HepG2 (cell line): ENCODE measurements around the gene PET100. TPM values are rescaled to one million over a fixed set of nuclear protein-coding genes. Genes with fewer than 3 reads are reported as not detected.

Experiments
- ARID2 ChIP-seq: sonication (generic); formaldehyde crosslinking; IDR thresholded peaks from 2 replicates; pipeline ENCODE4 v1.8.1; 2022; ENCODE audit warnings: mild to moderate bottlenecking, missing genetic modification reagents, borderline replicate concordance
- CBX5 ChIP-seq: sonication (generic); formaldehyde crosslinking; IDR thresholded peaks from 2 replicates; pipeline ENCODE4 v1.4.0; 2020; ENCODE audit warnings: missing genetic modification reagents, borderline replicate concordance
- ELF1 ChIP-seq: sonication (generic); formaldehyde crosslinking; IDR thresholded peaks from 2 replicates; pipeline ENCODE4 v1.4.0; 2020; ENCODE audit warnings: missing genetic modification reagents
- GABPB1 ChIP-seq: IDR thresholded peaks from 2 replicates; pipeline ENCODE4 v1.6.1; 2016; ENCODE audit warnings: mild to moderate bottlenecking, missing genetic modification reagents, moderate library complexity, missing compliant biosample characterization
- GPN1 ChIP-seq: sonication (generic); formaldehyde crosslinking; IDR thresholded peaks from 2 replicates; pipeline ENCODE4 v1.5.1; 2020; ENCODE audit warnings: missing genetic modification reagents, borderline replicate concordance
- HES4 ChIP-seq: sonication (generic); formaldehyde crosslinking; IDR thresholded peaks from 2 replicates; pipeline ENCODE4 v1.9.0; 2021; ENCODE audit warnings: mild to moderate bottlenecking, missing genetic modification reagents, borderline replicate concordance
- KAT2B ChIP-seq: fragments of 150-350 bp; IDR thresholded peaks from 2 replicates; pipeline ENCODE4 v1.6.1; 2014; ENCODE audit warnings: low read depth, low read length, borderline replicate concordance
- MTF1 ChIP-seq: sonication (generic); formaldehyde crosslinking; IDR thresholded peaks from 2 replicates; pipeline ENCODE4 v1.5.0; 2020; ENCODE audit warnings: missing genetic modification reagents
- MXI1 ChIP-seq: IDR thresholded peaks from 3 replicates; pipeline ENCODE4 v1.6.1; 2012; ENCODE audit warnings: low read depth, low read length, inconsistent platforms, borderline replicate concordance
- POLR2A ChIP-seq, 2 experiments: IDR thresholded peaks; 2 replicates each; pipeline ENCODE4 v1.6.1; 2011; ENCODE audit warnings: low read depth in 2 of 2, low read length in 2 of 2, mild to moderate bottlenecking in 1 of 2, moderate library complexity in 1 of 2; ENCODE audit not compliant: insufficient read depth in 1 of 2
- RBM22 ChIP-seq: fragments of 200-400 bp; formaldehyde crosslinking; optimal IDR thresholded peaks from 2 replicates; pipeline ENCODE3; 2017; ENCODE audit warnings: mild to moderate bottlenecking, low read length, moderate library complexity
- SP5 ChIP-seq: IDR thresholded peaks from 2 replicates; pipeline ENCODE4 v1.6.1; 2016; ENCODE audit warnings: low read depth, borderline replicate concordance
- SRSF9 ChIP-seq: fragments of 200-400 bp; formaldehyde crosslinking; IDR thresholded peaks from 2 replicates; pipeline ENCODE4 v1.6.1; 2018; ENCODE audit warnings: borderline replicate concordance, mild to moderate bottlenecking, low read depth, low read length; ENCODE audit not compliant: insufficient read depth, poor library complexity, severe bottlenecking
- SYNCRIP ChIP-seq: fragments of 200-400 bp; formaldehyde crosslinking; IDR thresholded peaks from 2 replicates; pipeline ENCODE4 v1.6.1; 2018; ENCODE audit warnings: mild to moderate bottlenecking, low read depth, low read length; ENCODE audit not compliant: insufficient read depth
- TAF15 ChIP-seq: fragments of 200-400 bp; formaldehyde crosslinking; IDR thresholded peaks from one replicate; pipeline ENCODE4 v1.6.1; 2018; ENCODE audit warnings: mild to moderate bottlenecking, low read depth, low read length; ENCODE audit not compliant: poor library complexity, severe bottlenecking
- TOE1 ChIP-seq: sonication (generic); formaldehyde crosslinking; IDR thresholded peaks from 2 replicates; pipeline ENCODE4 v1.4.0; 2020; ENCODE audit warnings: mild to moderate bottlenecking, missing genetic modification reagents
- ZBTB21 ChIP-seq: sonication (generic); formaldehyde crosslinking; IDR thresholded peaks from 2 replicates; pipeline ENCODE4 v1.4.0; 2020; ENCODE audit warnings: missing genetic modification reagents
- ZBTB3 ChIP-seq: sonication (generic); formaldehyde crosslinking; IDR thresholded peaks from 2 replicates; pipeline ENCODE4 v1.4.0; 2020; ENCODE audit warnings: low read depth, mild to moderate bottlenecking, moderate library complexity, missing genetic modification reagents, borderline replicate concordance
- ZNF337 ChIP-seq: sonication (generic); formaldehyde crosslinking; IDR thresholded peaks from 2 replicates; pipeline ENCODE4 v1.5.1; 2020; ENCODE audit warnings: missing genetic modification reagents, low read depth, mild to moderate bottlenecking, borderline replicate concordance
- ZNF766 ChIP-seq: sonication (generic); formaldehyde crosslinking; IDR thresholded peaks from 2 replicates; pipeline ENCODE4 v1.5.0; 2020; ENCODE audit warnings: missing genetic modification reagents, borderline replicate concordance
- ZSCAN25 ChIP-seq: sonication (generic); formaldehyde crosslinking; IDR thresholded peaks from 2 replicates; pipeline ENCODE4 v1.8.0; 2022; ENCODE audit warnings: mild to moderate bottlenecking, missing genetic modification reagents
- polyA plus RNA-seq, 8 experiments: library from polyadenylated mRNA; depleted of rRNA in 3 of 8; stranded (reverse) in 7 of 8; unstranded in 1 of 8; fragments of >200 nt; fragmentation: Illumina TruSeq in 4 of 8; extraction: Trizol in 4 of 8; gene quantifications; 2 replicates each; pipeline versions ENCODE4 v1.2.1 to v1.2.3, GENCODE V29; 2011 to 2016; ENCODE audit warnings: low read depth in 4 of 8, missing spikeins in 1 of 8, mixed read lengths in 1 of 8; ENCODE audit not compliant: insufficient read depth in 1 of 8
- total RNA-seq, 5 experiments: library from RNA; depleted of rRNA; stranded (reverse); fragments of >200 nt; fragmentation: Illumina TruSeq; extraction: Trizol; gene quantifications; 2 replicates each; pipeline ENCODE4 v1.2.3, GENCODE V29; 2016; ENCODE audit warnings: low read depth in 1 of 5
- TF ChIP-seq, protein P1 (sequence below): fragments of 450-650 bp; IDR thresholded peaks from 2 replicates; pipeline ENCODE4 v1.6.1; 2017
- TF ChIP-seq, protein P2 (sequence below): sonication (generic); formaldehyde crosslinking; IDR thresholded peaks from 2 replicates; pipeline ENCODE4 v1.4.0; 2020; ENCODE audit warnings: mild to moderate bottlenecking, missing genetic modification reagents
- TF ChIP-seq, protein P3 (sequence below): IDR thresholded peaks from 2 replicates; pipeline ENCODE4 v1.6.1; 2016; ENCODE audit warnings: mild to moderate bottlenecking
- TF ChIP-seq, protein P4 (sequence below): sonication (generic); formaldehyde crosslinking; IDR thresholded peaks from 2 replicates; pipeline ENCODE4 v1.5.0; 2020; ENCODE audit warnings: missing genetic modification reagents, mild to moderate bottlenecking, borderline replicate concordance

The PET100 gene
- total and polyA plus RNA-seq, 2 of the 13 experiments (the other 11 are each of a cell fraction or from before 2014, with no cell fraction given) = 22.3 to 66.5 TPM

- TF ChIP-seq ZBTB21 (no peak; the same call in 1 of the 2 replicates), KAT2B (no peak), SP5 (no peak), CBX5 (CRISPR knock-in tag) (peak; percentile 26; the same call in 1 of the 2 replicates), TAF15 (no peak), GABPB1 (CRISPR knock-in tag) (peak; percentile 95), ZSCAN25 (CRISPR knock-in tag) (no peak; the same call in 1 of the 2 replicates), MTF1 (CRISPR knock-in tag) (no peak), ARID2 (CRISPR knock-in tag) (no peak), TOE1 (CRISPR knock-in tag) (no peak), POLR2A (IDR thresholded peaks at IDR 0.05; ENCODE audit: insufficient read depth in 1 of 2, low read depth in 2 of 2, low read length in 2 of 2) (peak; percentile 69 to 71), SRSF9 (no peak), HES4 (CRISPR knock-in tag) (no peak), RBM22 (no peak), ZBTB3 (no peak), SYNCRIP (no peak), GPN1 (CRISPR knock-in tag) (no peak), ZNF337 (no peak), ELF1 (CRISPR knock-in tag) (peak; percentile 95), MXI1 (peak; percentile 65; the same call in 1 of the 3 replicates), ZNF766 (CRISPR knock-in tag) (no peak; the same call in 1 of the 2 replicates)
- TF ChIP-seq, protein P1, sequence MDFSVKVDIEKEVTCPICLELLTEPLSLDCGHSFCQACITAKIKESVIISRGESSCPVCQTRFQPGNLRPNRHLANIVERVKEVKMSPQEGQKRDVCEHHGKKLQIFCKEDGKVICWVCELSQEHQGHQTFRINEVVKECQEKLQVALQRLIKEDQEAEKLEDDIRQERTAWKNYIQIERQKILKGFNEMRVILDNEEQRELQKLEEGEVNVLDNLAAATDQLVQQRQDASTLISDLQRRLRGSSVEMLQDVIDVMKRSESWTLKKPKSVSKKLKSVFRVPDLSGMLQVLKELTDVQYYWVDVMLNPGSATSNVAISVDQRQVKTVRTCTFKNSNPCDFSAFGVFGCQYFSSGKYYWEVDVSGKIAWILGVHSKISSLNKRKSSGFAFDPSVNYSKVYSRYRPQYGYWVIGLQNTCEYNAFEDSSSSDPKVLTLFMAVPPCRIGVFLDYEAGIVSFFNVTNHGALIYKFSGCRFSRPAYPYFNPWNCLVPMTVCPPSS = no peak
- TF ChIP-seq, protein P2, sequence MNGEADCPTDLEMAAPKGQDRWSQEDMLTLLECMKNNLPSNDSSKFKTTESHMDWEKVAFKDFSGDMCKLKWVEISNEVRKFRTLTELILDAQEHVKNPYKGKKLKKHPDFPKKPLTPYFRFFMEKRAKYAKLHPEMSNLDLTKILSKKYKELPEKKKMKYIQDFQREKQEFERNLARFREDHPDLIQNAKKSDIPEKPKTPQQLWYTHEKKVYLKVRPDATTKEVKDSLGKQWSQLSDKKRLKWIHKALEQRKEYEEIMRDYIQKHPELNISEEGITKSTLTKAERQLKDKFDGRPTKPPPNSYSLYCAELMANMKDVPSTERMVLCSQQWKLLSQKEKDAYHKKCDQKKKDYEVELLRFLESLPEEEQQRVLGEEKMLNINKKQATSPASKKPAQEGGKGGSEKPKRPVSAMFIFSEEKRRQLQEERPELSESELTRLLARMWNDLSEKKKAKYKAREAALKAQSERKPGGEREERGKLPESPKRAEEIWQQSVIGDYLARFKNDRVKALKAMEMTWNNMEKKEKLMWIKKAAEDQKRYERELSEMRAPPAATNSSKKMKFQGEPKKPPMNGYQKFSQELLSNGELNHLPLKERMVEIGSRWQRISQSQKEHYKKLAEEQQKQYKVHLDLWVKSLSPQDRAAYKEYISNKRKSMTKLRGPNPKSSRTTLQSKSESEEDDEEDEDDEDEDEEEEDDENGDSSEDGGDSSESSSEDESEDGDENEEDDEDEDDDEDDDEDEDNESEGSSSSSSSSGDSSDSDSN = no peak
- TF ChIP-seq, protein P3, sequence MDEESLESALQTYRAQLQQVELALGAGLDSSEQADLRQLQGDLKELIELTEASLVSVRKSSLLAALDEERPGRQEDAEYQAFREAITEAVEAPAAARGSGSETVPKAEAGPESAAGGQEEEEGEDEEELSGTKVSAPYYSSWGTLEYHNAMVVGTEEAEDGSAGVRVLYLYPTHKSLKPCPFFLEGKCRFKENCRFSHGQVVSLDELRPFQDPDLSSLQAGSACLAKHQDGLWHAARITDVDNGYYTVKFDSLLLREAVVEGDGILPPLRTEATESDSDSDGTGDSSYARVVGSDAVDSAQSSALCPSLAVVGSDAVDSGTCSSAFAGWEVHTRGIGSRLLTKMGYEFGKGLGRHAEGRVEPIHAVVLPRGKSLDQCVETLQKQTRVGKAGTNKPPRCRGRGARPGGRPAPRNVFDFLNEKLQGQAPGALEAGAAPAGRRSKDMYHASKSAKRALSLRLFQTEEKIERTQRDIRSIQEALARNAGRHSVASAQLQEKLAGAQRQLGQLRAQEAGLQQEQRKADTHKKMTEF = peak; percentile 36; the same call in 1 of the 2 replicates
- TF ChIP-seq, protein P4, sequence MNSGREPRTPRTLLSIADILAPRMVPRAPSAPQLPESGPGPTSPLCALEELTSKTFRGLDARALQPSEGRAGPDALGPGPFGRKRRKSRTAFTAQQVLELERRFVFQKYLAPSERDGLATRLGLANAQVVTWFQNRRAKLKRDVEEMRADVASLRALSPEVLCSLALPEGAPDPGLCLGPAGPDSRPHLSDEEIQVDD (CRISPR knock-in tag) = no peak
Measured at GRCh38 chr19:7629347-7630054, at the start of gene PET100, which contains the start of gene XAB2 (continued).
